Stomach (tissue), 9 donors: ENCODE results near the gene PDLIM5. TPM values are rescaled to one million over a fixed set of nuclear protein-coding genes. Genes with fewer than 3 reads are reported as not detected.

Experiments used
- DNase-seq, 2 donors: peaks; one replicate each; pipeline versions ENCODE4 v3.0.0 to v3.0.0-alpha.2; 2013 to 2019
- H3K27ac ChIP-seq, 5 donors: fragments of 200-600 bp in 4 of 5; sonication (generic) in 4 of 5; one replicate each; pipeline ENCODE4 v1.5.1; 2013 to 2019; ENCODE audit warnings: mild to moderate bottlenecking in 1 of 5, moderate library complexity in 1 of 5
- H3K27me3 ChIP-seq, 3 donors: fragments of 200-600 bp; sonication (generic); one replicate each; pipeline ENCODE4 v1.5.1; 2017 to 2019; ENCODE audit warnings: mixed run types in 1 of 3
- H3K36me3 ChIP-seq, 4 donors: fragments of 200-600 bp; sonication (generic); 1 replicate in 3 of 4; 2 replicates in 1 of 4; pipeline ENCODE4 v1.5.1; 2016 to 2019
- H3K4me1 ChIP-seq, 4 donors: fragments of 200-600 bp; sonication (generic); one replicate each; pipeline ENCODE4 v1.5.1; 2016 to 2019
- H3K4me3 ChIP-seq, 4 donors: fragments of 200-600 bp; sonication (generic) in 3 of 4; one replicate each; pipeline ENCODE4 v1.5.1; 2016 to 2019; ENCODE audit warnings: mild to moderate bottlenecking in 1 of 4
- H3K9me3 ChIP-seq, 4 donors: fragments of 200-600 bp; sonication (generic); one replicate each; pipeline ENCODE4 v1.5.1; 2016 to 2019
- CTCF ChIP-seq, 7 experiments: fragments of 450-650 bp in 4 of 7; fragments of 200-600 bp in 3 of 7; sonication (generic) in 3 of 7; IDR thresholded peaks; one replicate each; pipeline ENCODE4 v1.5.1; 2016 to 2019; ENCODE audit warnings: antibody characterized with exemption in 7 of 7, control low read depth in 2 of 7, mild to moderate bottlenecking in 1 of 7
- EP300 ChIP-seq: sonication (generic); formaldehyde crosslinking; IDR thresholded peaks from one replicate; pipeline ENCODE4 v1.6.1; 2017; ENCODE audit warnings: antibody characterized with exemption
- POLR2A ChIP-seq, 4 donors: fragments of 450-650 bp; IDR thresholded peaks; one replicate each; pipeline ENCODE4 v1.6.1; 2016; ENCODE audit warnings: antibody characterized with exemption in 4 of 4, control low read depth in 2 of 4, mild to moderate bottlenecking in 1 of 4, moderate library complexity in 1 of 4
- POLR2AphosphoS5 ChIP-seq, 3 donors: sonication (generic); formaldehyde crosslinking; IDR thresholded peaks; one replicate each; pipeline ENCODE4 v1.6.1; 2016; ENCODE audit warnings: antibody characterized with exemption in 3 of 3
- WGBS, 5 donors: extraction: QIAGEN DNeasy Blood & Tissue Kit in 3 of 5; methylation state at CpG; one replicate each; pipeline versions ENCODE4 v1.1.5 to v1.1.7; 2013 to 2018; 5-methylcytosine and 5-hydroxymethylcytosine counted together
- intact Hi-C: fragments of 100-400 bp; cut with DNase I; formaldehyde crosslinking; loops from one replicate; pipeline ENCODE4 v1.15.1; 2023; ENCODE audit warnings: low total_unique reads
- polyA plus RNA-seq, 3 donors: library from polyadenylated mRNA; stranded (reverse); fragments of 200-250 nt; gene quantifications; one replicate each; pipeline ENCODE4 v1.2.3, GENCODE V29; 2013
- total RNA-seq, 5 donors: library from RNA; depleted of rRNA; stranded (reverse); fragments of >200 nt; gene quantifications; one replicate each; pipeline versions ENCODE4 v1.1.0 to v1.2.3, GENCODE V29; 2014 to 2016
- donor health status: healthy with polysubstance abuse.
- donor health status: Bipolar disorder and iron deficiency.
- donor health status: healthy.

Gene PDLIM5
- total and polyA plus RNA-seq, 8 donors, result 23.7 to 311 (median 40.3) TPM

- no peak for TF ChIP-seq EP300
- no peak for TF ChIP-seq POLR2A (IDR thresholded peaks at IDR 0.05)
- TF ChIP-seq CTCF (IDR thresholded peaks at IDR 0.05), result no peak
- TF ChIP-seq POLR2AphosphoS5 (IDR thresholded peaks at IDR 0.05), result no peak
- no peak for DNase-seq
- 44 to 68% (median 56%) methylated on average over 2 of the region's 2 CpGs for WGBS, 5 donors
- no peaks in the 10 kb centered on the region for H3K27me3 ChIP-seq
- H3K36me3 ChIP-seq, result peaks cover 0 to 6% (median 0%) of the 10 kb centered on the region in 4 donors
- H3K9me3 ChIP-seq, result no peaks in the 10 kb centered on the region
- H3K27ac ChIP-seq, result no peak overlapping the region
- peaks cover 0 to 9% (median 3%) of the 10 kb centered on the region in 4 donors for H3K4me1 ChIP-seq
- no peak overlapping the region for H3K4me3 ChIP-seq
- intact Hi-C loops, result no loop called here
Observed at GRCh38 chr4:94673961-94674360, 222.2 kb downstream of the PDLIM5 start.

- peaks cover 0 to 9% (median 3%) of the 10 kb centered on the region in 4 donors for H3K4me1 ChIP-seq
Observed at GRCh38 chr4:94676970-94677369, 225.2 kb downstream of the PDLIM5 start.

GRCh38 chr4:94678896-94679295 is 227.2 kb downstream of the PDLIM5 start:
- Histone ChIP-seq H3K27me3 (no peaks in the 10 kb centered on the region), H3K4me3 (no peak overlapping the region), H3K36me3 (no peaks in the 10 kb centered on the region), H3K4me1 (peaks cover 0 to 9% (median 3%) of the 10 kb centered on the region in 4 donors), H3K27ac (no peak overlapping the region), H3K9me3 (no peaks in the 10 kb centered on the region)
- no peak for DNase-seq
- intact Hi-C loops, result no loop called here
- TF ChIP-seq CTCF (IDR thresholded peaks at IDR 0.05) (no peak), EP300 (no peak), POLR2A (IDR thresholded peaks at IDR 0.05) (no peak), POLR2AphosphoS5 (IDR thresholded peaks at IDR 0.05) (no peak)

More at GRCh38 chr4:94676970-94677369, 225.2 kb downstream of the PDLIM5 start:
- intact Hi-C loops, result no loop called here
- 37 to 45% (median 41%) methylated on average over 2 of the region's 2 CpGs for WGBS, 5 donors
- Histone ChIP-seq H3K27me3 (no peaks in the 10 kb centered on the region), H3K27ac (no peak overlapping the region), H3K4me3 (no peak overlapping the region), H3K9me3 (no peaks in the 10 kb centered on the region), H3K36me3 (no peaks in the 10 kb centered on the region)
- TF ChIP-seq EP300 (no peak), POLR2A (IDR thresholded peaks at IDR 0.05) (no peak), CTCF (IDR thresholded peaks at IDR 0.05) (no peak), POLR2AphosphoS5 (IDR thresholded peaks at IDR 0.05) (no peak)
- peak in 1 of 2 donors; percentile 23 for DNase-seq

- intact Hi-C loops, result no loop called here
- H3K4me3 ChIP-seq, result no peak overlapping the region
- no peaks in the 10 kb centered on the region for H3K27me3 ChIP-seq
- WGBS, 5 donors, result 66 to 74% (median 68%) methylated on average over 10 of the region's 10 CpGs
- no peak for DNase-seq
- H3K9me3 ChIP-seq, result no peaks in the 10 kb centered on the region
- peaks cover 0 to 9% (median 3%) of the 10 kb centered on the region in 4 donors for H3K4me1 ChIP-seq
- H3K36me3 ChIP-seq, result no peaks in the 10 kb centered on the region
- no peak overlapping the region for H3K27ac ChIP-seq
- TF ChIP-seq CTCF (IDR thresholded peaks at IDR 0.05) (no peak), POLR2A (IDR thresholded peaks at IDR 0.05) (no peak), POLR2AphosphoS5 (IDR thresholded peaks at IDR 0.05) (no peak), EP300 (no peak)
Observed at GRCh38 chr4:94680176-94680862, 228.6 kb downstream of the PDLIM5 start.
